HCT116 (cell line): ENCODE measurements around the gene PNMA3. TPM values are rescaled to one million over a fixed set of nuclear protein-coding genes. Genes with fewer than 3 reads are reported as not detected.
"Not testable (repeated sequence)": the region's sequence is repeated elsewhere in the genome, so short reads cannot be mapped to it uniquely, and the experiment has no call there.

Source experiments
- ATAC-seq: fragments of 200-7000 bp; cut with Tn5 transposase; 2 replicates; pipeline ENCODE4 v1.9.1; 2020; ENCODE audit warnings: mild to moderate bottlenecking, moderate library complexity
- BruUV-seq: library from RNA; stranded (reverse); fragments of 400-500 nt; replicated peaks from 2 replicates; lab custom pipeline; 2021; lab: Mats Ljungman, UMichigan
- CTCF ChIA-PET: fragments of 300-600 bp; sonication (Branson Sonifier 250); formaldehyde crosslinking; loops from one replicate; lab custom pipeline; 2021; ENCODE audit warnings: antibody characterized with exemption; lab: Charles Lee
- POLR2A ChIA-PET: fragments of 300-600, 350-600 bp; sonication (Branson Sonifier 250); formaldehyde crosslinking; loops from one replicate; lab custom pipeline; 2021; ENCODE audit warnings: antibody characterized with exemption; lab: Charles Lee
- RAD21 ChIA-PET, 2 experiments: fragments of 300-600 bp; sonication (Branson Sonifier 250); formaldehyde crosslinking; loops; one replicate each; lab custom pipeline; 2023; ENCODE audit warnings: low total read pairs in 2 of 2; ENCODE audit not compliant: uncharacterized antibody in 2 of 2, unreplicated experiment in 2 of 2, low non-redundant PET in 1 of 2; lab: Charles Lee
- DNase-seq: peaks from one replicate; pipeline ENCODE4 v3.0.0-alpha.2; 2010; ENCODE audit warnings: low read depth, low spot score
- H2AFZ ChIP-seq: fragments of 200-600 bp; shearing (Covaris generic), sonication (generic); 2 replicates; pipeline ENCODE4 v1.6.1; 2017; ENCODE audit warnings: low read depth, mixed run types, mixed read lengths, antibody characterized with exemption, low read length; ENCODE audit not compliant: poor library complexity, severe bottlenecking
- H3K27ac ChIP-seq: 2 replicates; pipeline ENCODE4 v1.5.1; 2012; ENCODE audit warnings: low read depth, low read length
- H3K27me3 ChIP-seq: fragments of 200-600 bp; sonication (generic); 2 replicates; pipeline ENCODE4 v1.6.1; 2016; ENCODE audit warnings: mixed run types, low read length, mixed read lengths; ENCODE audit not compliant: insufficient read depth
- H3K36me3 ChIP-seq, 2 experiments: fragments of 200-500 bp in 1 of 2; fragments of 200-600 bp in 1 of 2; sonication (Bioruptor generic) in 1 of 2; sonication (generic) in 1 of 2; 2 replicates each; pipeline versions ENCODE4 v1.5.1 to v1.6.1; 2014 to 2016; ENCODE audit warnings: low read length in 2 of 2, inconsistent platforms in 1 of 2, mixed read lengths in 1 of 2, mixed run types in 1 of 2; ENCODE audit not compliant: insufficient read depth in 2 of 2, control insufficient read depth in 1 of 2
- H3K4me1 ChIP-seq, 2 experiments: fragments of 200-600 bp in 1 of 2; sonication (generic) in 1 of 2; 2 replicates each; pipeline versions ENCODE4 v1.5.1 to v1.6.1; 2012 to 2017; ENCODE audit warnings: low read length in 2 of 2, inconsistent platforms in 1 of 2, mild to moderate bottlenecking in 1 of 2, mixed read lengths in 1 of 2, mixed run types in 1 of 2, moderate library complexity in 1 of 2; ENCODE audit not compliant: insufficient read depth in 2 of 2, control insufficient read depth in 1 of 2
- H3K4me2 ChIP-seq: fragments of 200-600 bp; sonication (generic); 2 replicates; pipeline ENCODE4 v1.6.1; 2017; ENCODE audit warnings: mixed run types, low read length, mixed read lengths
- H3K4me3 ChIP-seq, 2 experiments: fragments of 200-600 bp in 1 of 2; sonication (generic) in 1 of 2; replicated peaks in 1 of 2; 2 replicates each; pipeline ENCODE4 v1.5.1; 2011 to 2016; ENCODE audit warnings: low read length in 2 of 2, control low read depth in 1 of 2, low read depth in 1 of 2, mild to moderate bottlenecking in 1 of 2, mixed read lengths in 1 of 2, mixed run types in 1 of 2
- H3K79me2 ChIP-seq: fragments of 200-600 bp; sonication (generic); 2 replicates; pipeline ENCODE4 v1.6.1; 2017; ENCODE audit warnings: mild to moderate bottlenecking, mixed run types, low read length, moderate library complexity, mixed read lengths; ENCODE audit not compliant: insufficient read depth
- H3K9ac ChIP-seq: fragments of 200-600 bp; sonication (generic); 2 replicates; pipeline ENCODE4 v1.6.1; 2016; ENCODE audit warnings: low read length, mixed read lengths
- H3K9me2 ChIP-seq: fragments of 200-600 bp; sonication (generic), shearing (Covaris generic); 2 replicates; pipeline ENCODE4 v1.6.1; 2017; ENCODE audit warnings: mixed run types, mild to moderate bottlenecking, moderate library complexity; ENCODE audit not compliant: insufficient read depth
- H3K9me3 ChIP-seq, 2 experiments: fragments of 200-500 bp in 1 of 2; fragments of 200-600 bp in 1 of 2; sonication (Bioruptor generic) in 1 of 2; sonication (generic) in 1 of 2; 2 replicates each; pipeline ENCODE4 v1.6.1; 2014 to 2017; ENCODE audit warnings: low read length in 2 of 2, mixed read lengths in 2 of 2, inconsistent platforms in 1 of 2, low read depth in 1 of 2, mild to moderate bottlenecking in 1 of 2, mixed run types in 1 of 2, moderate library complexity in 1 of 2; ENCODE audit not compliant: control insufficient read depth in 1 of 2, insufficient read depth in 1 of 2
- H4K20me1 ChIP-seq: fragments of 200-600 bp; sonication (generic), shearing (Covaris generic); 2 replicates; pipeline ENCODE4 v1.6.1; 2017; ENCODE audit warnings: mixed run types, mild to moderate bottlenecking, moderate library complexity; ENCODE audit not compliant: insufficient read depth
- CEBPB ChIP-seq: IDR thresholded peaks from 2 replicates; pipeline ENCODE4 v1.6.1; 2012; ENCODE audit warnings: low read depth
- EZH2phosphoT487 ChIP-seq: fragments of 200-600 bp; IDR thresholded peaks from 2 replicates; pipeline ENCODE4 v1.6.1; 2018; ENCODE audit warnings: antibody characterized with exemption, borderline replicate concordance
- YY1 ChIP-seq: IDR thresholded peaks from 2 replicates; pipeline ENCODE4 v1.6.1; 2011; ENCODE audit warnings: low read length, low read depth, moderate library complexity, mild to moderate bottlenecking; ENCODE audit not compliant: insufficient replicate concordance; ENCODE audit errors: extremely low read depth
- intact Hi-C: fragments of 100-400 bp; cut with micrococcal nuclease; formaldehyde crosslinking; loops from 2 replicates; pipeline ENCODE4 v1.10.0; 2022
- total RNA-seq: library from RNA; stranded (reverse); gene quantifications from one replicate; pipeline ENCODE4 v1.2.1, GENCODE V29; 2021; ENCODE audit not compliant: unreplicated experiment
- TF ChIP-seq, protein P1 (sequence below): IDR thresholded peaks from 2 replicates; pipeline ENCODE4 v1.6.1; 2012

The PNMA3 gene
- total RNA-seq, 1 experiment from 2014 or later: not detected

DNA sequence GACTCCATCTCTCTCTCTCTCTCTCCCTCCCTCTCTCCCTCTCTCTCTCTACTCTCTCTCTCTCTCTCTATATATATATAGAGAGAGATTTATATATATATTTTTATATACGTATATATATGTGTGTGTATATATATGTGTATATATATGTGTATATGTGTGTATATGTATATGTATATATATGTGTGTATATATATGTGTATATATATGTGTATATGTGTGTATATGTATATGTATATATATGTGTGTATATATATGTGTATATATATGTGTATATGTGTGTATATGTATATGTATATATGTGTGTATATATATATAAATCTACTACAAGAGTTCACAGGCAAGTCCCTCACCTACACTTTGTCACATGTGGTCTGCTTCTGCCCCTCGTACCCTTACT is 29.8 kb upstream of the PNMA3 start:
- H3K79me2 ChIP-seq, H3K4me3 ChIP-seq, H3K9ac ChIP-seq, H3K4me1 ChIP-seq, intact Hi-C loops, H3K4me2 ChIP-seq, ATAC-seq, H4K20me1 ChIP-seq, DNase-seq, H3K27me3 ChIP-seq, H3K9me2 ChIP-seq, H3K9me3 ChIP-seq, H3K36me3 ChIP-seq, H3K27ac ChIP-seq, POLR2A ChIA-PET, RAD21 ChIA-PET, CTCF ChIA-PET, H2AFZ ChIP-seq, BruUV-seq: not testable (repeated sequence)

DNA sequence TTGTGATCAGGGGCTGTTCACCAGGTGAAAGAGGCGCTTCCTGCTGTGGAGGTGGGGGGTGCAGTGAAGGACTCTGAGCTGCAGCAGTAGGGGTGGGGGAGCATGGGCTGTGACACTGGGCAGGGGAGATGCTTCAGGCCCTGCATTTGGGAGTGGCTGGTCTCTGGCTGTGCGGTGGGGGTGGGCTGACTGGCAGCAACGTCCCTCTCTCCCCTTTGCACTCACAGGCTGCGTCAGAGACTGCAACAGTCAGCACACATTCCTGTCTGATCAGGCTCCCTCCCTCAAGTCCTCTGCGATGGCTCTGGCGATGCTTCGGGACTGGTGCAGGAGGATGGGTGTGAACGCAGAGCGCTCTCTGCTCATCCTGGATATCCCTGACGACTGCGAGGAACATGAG is 27.8 kb upstream of the PNMA3 start:
- H3K36me3 ChIP-seq, POLR2A ChIA-PET, BruUV-seq, H3K27ac ChIP-seq, RAD21 ChIA-PET, H3K9me3 ChIP-seq, DNase-seq, CTCF ChIA-PET, H2AFZ ChIP-seq, H3K27me3 ChIP-seq, H3K79me2 ChIP-seq, H3K4me3 ChIP-seq, intact Hi-C loops, H3K4me1 ChIP-seq, H4K20me1 ChIP-seq, H3K4me2 ChIP-seq, H3K9ac ChIP-seq, H3K9me2 ChIP-seq, ATAC-seq: not testable (repeated sequence)

DNA sequence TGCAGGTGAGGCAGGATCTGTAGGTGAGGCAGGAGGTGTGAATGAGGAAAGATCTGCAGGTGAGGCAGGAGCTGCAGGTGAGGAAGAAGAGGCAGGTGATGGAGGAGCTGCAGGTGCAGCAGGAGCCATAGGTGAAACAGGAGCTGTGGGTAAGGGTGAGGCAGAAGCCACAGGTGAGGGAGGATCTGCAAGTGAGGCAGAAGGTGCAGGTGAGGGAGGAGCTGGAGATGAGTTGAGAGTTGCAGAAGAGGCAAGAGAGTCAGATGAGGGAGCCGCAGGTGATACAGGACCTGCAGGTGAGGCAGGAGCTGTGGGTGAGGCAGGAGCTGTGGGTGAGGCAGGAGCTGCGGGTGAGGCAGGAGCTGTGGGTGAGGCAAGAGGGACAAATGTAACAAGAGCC is 27.1 kb upstream of the PNMA3 start:
- no peak for TF ChIP-seq CEBPB
- TF ChIP-seq, protein P1, sequence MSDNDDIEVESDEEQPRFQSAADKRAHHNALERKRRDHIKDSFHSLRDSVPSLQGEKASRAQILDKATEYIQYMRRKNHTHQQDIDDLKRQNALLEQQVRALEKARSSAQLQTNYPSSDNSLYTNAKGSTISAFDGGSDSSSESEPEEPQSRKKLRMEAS: no peak
- no peak for TF ChIP-seq EZH2phosphoT487
- TF ChIP-seq YY1: no peak
- TF ChIP-seq, all 23 proteins: peak for 0
- no peak for DNase-seq
- H3K9ac ChIP-seq: no peak overlapping the region
- no peak overlapping the region for H3K4me3 ChIP-seq
- no TSS peak for BruUV-seq
- ChIA-PET CTCF (interaction anchor here (1.2 kb wide), 1 partner anchor 88 kb away, joined by 4 read pairs; no protein-coding TSS in a partner anchor), POLR2A (no interaction called here), RAD21 (no interaction called here)
- no peaks in the 10 kb centered on the region for H3K9me3 ChIP-seq
- ATAC-seq: no peak
- no peaks in the 10 kb centered on the region for H4K20me1 ChIP-seq
- no peaks in the 10 kb centered on the region for H3K27me3 ChIP-seq
- no peaks in the 10 kb centered on the region for H3K36me3 ChIP-seq
- no peak overlapping the region for H2AFZ ChIP-seq
- H3K4me2 ChIP-seq: no peak overlapping the region
- no peaks in the 10 kb centered on the region for H3K9me2 ChIP-seq
- H3K79me2 ChIP-seq: no peaks in the 10 kb centered on the region
- intact Hi-C loops: no loop called here
- no peak overlapping the region for H3K27ac ChIP-seq
- peaks cover 0 to 4% of the 10 kb centered on the region in 2 experiments; a peak in 1 of 4 replicates for H3K4me1 ChIP-seq
